ENCODE measurements around the gene RPL7A. TPM values are rescaled to one million over a fixed set of nuclear protein-coding genes. Genes with fewer than 3 reads are reported as not detected.

RPL7A gene
- total and polyA plus RNA-seq, 2 of the 13 experiments (the other 11 are each of a cell fraction or from before 2014, with no cell fraction given): 2,401 to 2,938 TPM

- TF ChIP-seq MED1 (CRISPR knock-in tag; IDR thresholded peaks at IDR 0.05) (peak; percentile 49; the same call in 1 of the 2 replicates), HMGXB4 (CRISPR knock-in tag; IDR thresholded peaks at IDR 0.05; ENCODE audit: borderline replicate concordance in 1 of 2, low read depth in 1 of 2) (peak; percentile 36; a peak in 1 of 4 replicates), ZNF496 (CRISPR knock-in tag; IDR thresholded peaks at IDR 0.05; ENCODE audit: insufficient replicate concordance) (no peak), SP2 (CRISPR knock-in tag; IDR thresholded peaks at IDR 0.05) (no peak), ZNF780A (CRISPR knock-in tag; IDR thresholded peaks at IDR 0.05) (no peak), ZNF652 (CRISPR knock-in tag; IDR thresholded peaks at IDR 0.05; ENCODE audit: borderline replicate concordance, low read depth) (no peak), KAT2B (IDR thresholded peaks at IDR 0.05; ENCODE audit: borderline replicate concordance, low read depth, low read length) (no peak), TFAP4 (IDR thresholded peaks at IDR 0.05; ENCODE audit: borderline replicate concordance, low read depth) (peak; percentile 63; the same call in 1 of the 2 replicates), ZNF564 (CRISPR knock-in tag; IDR thresholded peaks at IDR 0.05) (no peak), ZNF792 (CRISPR knock-in tag; IDR thresholded peaks at IDR 0.05) (no peak), NRL (CRISPR knock-in tag; IDR thresholded peaks at IDR 0.05; ENCODE audit: borderline replicate concordance) (no peak), THAP9 (CRISPR knock-in tag; IDR thresholded peaks at IDR 0.05; ENCODE audit: borderline replicate concordance) (no peak), ZNF17 (CRISPR knock-in tag; IDR thresholded peaks at IDR 0.05) (no peak), ZNF333 (CRISPR knock-in tag; IDR thresholded peaks at IDR 0.05; ENCODE audit: borderline replicate concordance) (no peak), KDM6A (CRISPR knock-in tag; IDR thresholded peaks at IDR 0.05; ENCODE audit: low read depth) (no peak), ZBTB7A (CRISPR knock-in tag; IDR thresholded peaks at IDR 0.05) (peak; percentile 42; the same call in 1 of the 2 replicates), ZNF234 (CRISPR knock-in tag; conservative IDR thresholded peaks at IDR 0.05) (no peak)
- TF ChIP-seq, protein P1, sequence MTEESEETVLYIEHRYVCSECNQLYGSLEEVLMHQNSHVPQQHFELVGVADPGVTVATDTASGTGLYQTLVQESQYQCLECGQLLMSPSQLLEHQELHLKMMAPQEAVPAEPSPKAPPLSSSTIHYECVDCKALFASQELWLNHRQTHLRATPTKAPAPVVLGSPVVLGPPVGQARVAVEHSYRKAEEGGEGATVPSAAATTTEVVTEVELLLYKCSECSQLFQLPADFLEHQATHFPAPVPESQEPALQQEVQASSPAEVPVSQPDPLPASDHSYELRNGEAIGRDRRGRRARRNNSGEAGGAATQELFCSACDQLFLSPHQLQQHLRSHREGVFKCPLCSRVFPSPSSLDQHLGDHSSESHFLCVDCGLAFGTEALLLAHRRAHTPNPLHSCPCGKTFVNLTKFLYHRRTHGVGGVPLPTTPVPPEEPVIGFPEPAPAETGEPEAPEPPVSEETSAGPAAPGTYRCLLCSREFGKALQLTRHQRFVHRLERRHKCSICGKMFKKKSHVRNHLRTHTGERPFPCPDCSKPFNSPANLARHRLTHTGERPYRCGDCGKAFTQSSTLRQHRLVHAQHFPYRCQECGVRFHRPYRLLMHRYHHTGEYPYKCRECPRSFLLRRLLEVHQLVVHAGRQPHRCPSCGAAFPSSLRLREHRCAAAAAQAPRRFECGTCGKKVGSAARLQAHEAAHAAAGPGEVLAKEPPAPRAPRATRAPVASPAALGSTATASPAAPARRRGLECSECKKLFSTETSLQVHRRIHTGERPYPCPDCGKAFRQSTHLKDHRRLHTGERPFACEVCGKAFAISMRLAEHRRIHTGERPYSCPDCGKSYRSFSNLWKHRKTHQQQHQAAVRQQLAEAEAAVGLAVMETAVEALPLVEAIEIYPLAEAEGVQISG (CRISPR knock-in tag; IDR thresholded peaks at IDR 0.05): peak; percentile 98
- TF ChIP-seq, protein P2, sequence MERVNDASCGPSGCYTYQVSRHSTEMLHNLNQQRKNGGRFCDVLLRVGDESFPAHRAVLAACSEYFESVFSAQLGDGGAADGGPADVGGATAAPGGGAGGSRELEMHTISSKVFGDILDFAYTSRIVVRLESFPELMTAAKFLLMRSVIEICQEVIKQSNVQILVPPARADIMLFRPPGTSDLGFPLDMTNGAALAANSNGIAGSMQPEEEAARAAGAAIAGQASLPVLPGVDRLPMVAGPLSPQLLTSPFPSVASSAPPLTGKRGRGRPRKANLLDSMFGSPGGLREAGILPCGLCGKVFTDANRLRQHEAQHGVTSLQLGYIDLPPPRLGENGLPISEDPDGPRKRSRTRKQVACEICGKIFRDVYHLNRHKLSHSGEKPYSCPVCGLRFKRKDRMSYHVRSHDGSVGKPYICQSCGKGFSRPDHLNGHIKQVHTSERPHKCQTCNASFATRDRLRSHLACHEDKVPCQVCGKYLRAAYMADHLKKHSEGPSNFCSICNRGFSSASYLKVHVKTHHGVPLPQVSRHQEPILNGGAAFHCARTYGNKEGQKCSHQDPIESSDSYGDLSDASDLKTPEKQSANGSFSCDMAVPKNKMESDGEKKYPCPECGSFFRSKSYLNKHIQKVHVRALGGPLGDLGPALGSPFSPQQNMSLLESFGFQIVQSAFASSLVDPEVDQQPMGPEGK (CRISPR knock-in tag; IDR thresholded peaks at IDR 0.05): peak; percentile 20; the same call in 1 of the 2 replicates
These were observed 27.2 kb downstream of the RPL7A start (continued) for GRCh38 chr9:133375116-133375723.

Data from HepG2 (cell line).